GM21367 (cell line): ENCODE data around the gene CHRM5.
A peak's percentile ranks its signal among the peaks of the same experiment; 100 is the strongest.
"Not testable (repeated sequence)": the region's sequence is repeated elsewhere in the genome, so short reads cannot be mapped to it uniquely, and the experiment has no call there.

Experiments
- ATAC-seq: cut with Tn5 transposase; IDR thresholded peaks from one replicate; pipeline ENCODE4 v1.9.1; 2021; ENCODE audit not compliant: unreplicated experiment

Gene CHRM5

DNA sequence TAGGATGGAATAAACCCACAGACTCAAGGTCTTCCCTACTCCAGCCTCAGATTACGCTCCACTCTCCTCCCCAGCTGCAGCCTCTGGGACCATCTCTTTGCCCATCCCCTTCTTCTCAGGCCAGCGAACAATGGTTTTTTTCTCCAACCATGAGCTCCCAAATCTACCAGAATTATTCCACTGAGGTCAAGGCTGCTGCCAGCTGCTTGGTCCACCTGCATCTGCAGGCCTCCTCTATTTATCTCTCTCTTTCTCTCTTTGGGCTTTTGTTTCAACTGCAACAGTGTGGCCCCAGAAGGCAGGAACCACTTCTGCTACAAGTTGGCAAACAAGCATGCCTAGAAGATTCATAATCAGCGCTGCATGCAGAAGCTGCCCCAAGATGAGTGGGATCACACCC is 19.1 kb downstream of the CHRM5 start:
- ATAC-seq = no peak

DNA sequence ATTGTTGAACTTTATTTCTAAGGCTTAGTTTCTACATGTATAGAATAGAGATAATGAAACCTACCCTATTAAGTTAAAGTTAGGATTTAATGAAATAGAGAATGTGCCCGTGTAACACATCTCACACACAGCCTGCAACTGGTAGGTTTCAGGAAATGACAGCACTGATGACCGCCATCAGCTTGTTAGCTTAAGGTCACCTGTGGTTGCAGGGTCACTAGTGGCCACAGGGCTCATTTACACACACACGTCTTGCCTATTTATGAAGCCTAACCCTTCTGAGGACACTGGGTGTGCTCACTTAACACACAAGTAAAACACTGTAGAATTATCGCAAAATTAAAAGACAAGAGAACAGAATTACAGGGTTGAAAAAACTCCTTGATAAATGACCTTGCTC is 20.1 kb downstream of the CHRM5 start:
- ATAC-seq = no peak

DNA sequence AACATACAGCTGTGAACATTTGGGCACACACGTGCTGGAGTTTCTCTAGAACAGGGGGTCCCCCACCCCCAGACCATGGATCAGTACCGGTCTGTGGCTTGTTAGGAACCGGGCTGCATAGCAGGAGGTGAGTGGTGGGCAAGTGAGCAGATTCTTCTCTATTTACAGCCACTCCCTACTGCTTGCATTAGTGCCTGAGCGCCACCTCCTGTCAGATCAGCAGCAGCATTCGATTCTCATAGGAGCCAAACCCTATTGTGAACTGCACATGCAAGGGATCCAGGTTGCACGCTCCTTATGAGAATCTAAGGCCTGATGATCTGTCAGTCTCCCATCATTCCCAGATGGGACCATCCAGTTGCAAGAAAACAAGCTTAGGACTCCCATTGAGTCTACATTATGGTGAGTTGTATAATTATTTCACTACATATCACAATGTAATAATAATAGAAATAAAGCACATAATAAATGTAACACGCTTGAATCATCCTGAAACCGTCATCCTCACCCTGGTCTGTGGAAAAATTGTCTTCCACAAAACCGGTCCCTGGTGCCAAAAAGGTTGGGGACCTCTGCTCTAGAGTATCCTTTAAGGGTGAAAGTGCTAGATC is 25.8 kb downstream of the CHRM5 start:
- no peak for ATAC-seq

DNA sequence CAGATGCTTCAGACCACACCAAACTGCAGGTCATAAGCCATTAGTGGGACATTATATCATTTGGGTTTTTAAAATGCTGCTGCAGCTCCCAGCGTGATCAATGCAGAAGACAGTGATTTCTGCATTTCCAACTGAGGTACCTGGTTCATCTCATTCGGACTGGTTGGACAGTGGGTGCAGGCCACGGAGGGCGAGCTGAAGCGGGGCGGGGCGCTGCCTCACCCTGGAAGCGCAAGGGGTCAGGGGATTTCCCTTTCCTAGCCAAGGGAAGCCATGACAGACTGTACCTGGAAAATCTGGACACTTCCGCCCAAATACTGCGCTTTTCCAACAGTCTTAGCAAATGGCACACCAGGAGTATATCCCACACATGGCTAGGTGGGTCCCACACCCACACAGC is 27.4 kb downstream of the CHRM5 start:
- not testable (repeated sequence) for ATAC-seq

DNA sequence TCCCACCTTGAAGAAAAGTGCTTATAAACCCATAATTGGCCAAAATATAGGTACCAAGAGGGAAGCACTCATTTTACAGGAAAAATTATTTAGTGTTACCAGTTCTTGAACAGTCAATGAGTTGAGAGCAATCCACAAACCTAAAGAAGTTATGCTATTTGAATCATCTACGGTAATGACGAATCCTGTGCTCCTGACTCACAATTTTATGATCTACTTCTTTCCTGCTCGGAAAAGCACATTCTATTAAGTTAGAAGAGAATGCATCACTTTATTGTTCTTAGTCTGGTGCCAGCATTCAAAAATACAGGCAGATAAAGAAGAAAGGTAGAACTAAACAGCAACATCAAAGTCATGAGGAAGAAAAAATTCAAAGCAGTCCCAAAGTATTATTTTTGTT is 33.2 kb downstream of the CHRM5 start:
- ATAC-seq = no peak

DNA sequence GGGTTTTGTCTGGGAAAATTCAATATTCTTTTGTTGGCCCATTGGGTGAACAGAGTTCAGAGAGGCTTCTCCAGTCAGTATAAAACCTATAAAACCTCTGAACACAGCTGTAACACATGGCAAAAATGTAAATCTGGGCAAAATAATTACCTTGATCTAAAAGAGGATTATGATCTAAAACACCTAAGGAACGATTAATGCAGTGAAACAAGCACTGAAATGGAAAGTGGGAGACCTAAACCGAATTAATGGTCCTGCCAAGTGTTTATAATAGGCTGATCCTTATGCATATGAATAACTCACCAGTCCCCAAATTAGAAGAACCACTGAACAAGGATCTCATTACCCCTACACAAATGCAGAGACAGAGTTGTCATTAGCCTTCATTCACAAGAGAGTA is 38.1 kb downstream of the CHRM5 start:
- no peak for ATAC-seq

DNA sequence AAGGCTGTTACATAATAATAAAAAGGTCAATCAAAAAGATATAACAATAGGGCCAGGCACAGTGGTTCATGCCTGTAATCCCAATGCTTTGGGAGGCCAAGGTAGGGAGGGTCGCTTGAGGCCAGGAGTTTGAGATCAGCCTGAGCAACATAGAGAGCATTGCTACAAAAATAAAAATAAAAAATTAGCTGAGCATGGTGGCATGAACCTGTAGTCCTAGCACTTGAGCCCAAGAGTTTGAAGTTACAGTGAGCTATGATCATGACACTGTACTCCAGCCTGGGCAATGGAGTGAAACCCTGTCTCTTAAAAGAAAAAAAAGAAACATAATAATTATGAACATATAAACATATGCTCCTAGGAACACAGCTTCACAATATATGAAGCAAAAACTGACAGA is 41.4 kb downstream of the CHRM5 start:
- no peak for ATAC-seq

DNA sequence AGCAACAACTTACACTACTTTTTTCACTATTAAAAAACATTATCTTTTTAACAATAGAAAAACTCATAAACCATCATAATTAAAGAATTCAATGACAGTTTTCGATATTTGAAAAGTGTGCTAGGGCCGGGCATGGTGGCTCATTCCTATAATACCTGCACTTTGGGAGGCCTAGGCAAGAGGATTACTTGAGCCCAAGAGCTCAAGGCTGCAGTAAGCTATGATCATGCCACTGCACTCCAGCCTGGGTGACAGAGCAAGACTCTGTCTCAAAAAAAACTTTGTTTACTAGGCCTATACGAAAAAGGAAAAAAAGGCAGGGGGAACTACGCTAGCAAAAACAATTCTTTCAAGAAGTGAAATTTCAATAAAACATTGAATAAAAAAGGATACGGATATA is 42.6 kb downstream of the CHRM5 start:
- no peak for ATAC-seq

DNA sequence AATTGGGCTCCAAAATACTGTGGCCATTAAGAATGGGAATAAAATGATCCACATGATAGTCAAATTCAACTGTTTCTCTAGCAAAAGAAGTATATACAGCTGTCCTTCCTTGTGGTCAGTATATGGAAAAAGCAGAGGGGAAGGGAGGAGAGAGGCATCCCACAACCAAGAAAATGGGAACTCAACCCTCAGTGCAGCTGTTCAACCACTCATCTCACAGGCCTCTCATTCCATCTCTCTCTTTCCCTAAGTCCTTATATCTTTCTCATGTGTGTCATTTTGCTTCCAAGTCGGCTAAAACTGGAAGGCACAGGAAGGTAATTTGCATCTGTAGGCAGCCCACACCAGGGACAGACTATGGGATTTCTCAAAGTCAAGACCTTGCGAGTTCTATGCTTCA is 43.2 kb downstream of the CHRM5 start:
- ATAC-seq = no peak

DNA sequence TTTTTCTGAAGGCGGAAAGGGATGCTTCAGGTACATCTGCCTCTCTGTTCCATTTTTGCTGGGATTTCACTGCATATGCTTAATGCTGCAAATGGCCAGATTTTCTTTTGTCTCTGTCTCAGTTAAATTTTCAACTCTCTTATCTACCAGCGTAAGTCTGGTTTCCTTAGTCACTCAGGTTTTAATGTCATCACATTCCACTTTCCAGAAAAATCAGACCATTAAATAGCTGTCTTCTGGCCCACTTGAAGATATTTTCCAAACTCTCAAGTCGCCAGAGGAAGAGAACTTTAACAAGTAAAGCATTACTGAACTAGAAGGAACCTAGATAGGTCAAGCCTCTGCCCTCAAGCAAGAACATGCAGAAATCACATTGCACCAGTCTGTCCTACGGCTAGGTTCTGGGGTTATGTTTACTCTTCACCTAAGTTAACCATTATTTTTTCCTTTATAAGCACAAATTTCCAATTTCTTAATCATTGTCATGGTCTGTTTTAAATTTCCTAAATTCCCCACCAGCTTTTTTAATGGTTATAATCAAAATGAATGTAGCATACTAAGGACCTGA is 44.2 kb downstream of the CHRM5 start:
- no peak for ATAC-seq

DNA sequence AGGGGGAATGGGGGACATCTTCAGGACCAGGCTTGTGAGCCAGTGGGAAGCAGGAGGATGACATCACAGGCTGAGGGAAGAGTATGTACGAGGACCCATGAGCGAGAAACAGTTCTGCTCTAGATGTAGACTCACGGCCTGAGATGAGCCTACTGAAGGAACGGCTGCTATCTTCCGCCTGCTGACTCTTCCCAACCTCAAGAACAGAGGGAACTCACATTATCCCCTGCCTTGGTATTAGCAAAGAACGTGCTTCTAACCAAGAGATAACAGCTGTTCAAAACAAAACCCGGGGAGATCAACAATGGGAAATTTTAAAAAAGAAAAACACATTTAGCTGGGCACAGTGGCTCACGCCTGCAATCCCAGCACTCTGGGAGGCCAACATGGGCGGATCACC is 45.4 kb downstream of the CHRM5 start:
- no peak for ATAC-seq

DNA sequence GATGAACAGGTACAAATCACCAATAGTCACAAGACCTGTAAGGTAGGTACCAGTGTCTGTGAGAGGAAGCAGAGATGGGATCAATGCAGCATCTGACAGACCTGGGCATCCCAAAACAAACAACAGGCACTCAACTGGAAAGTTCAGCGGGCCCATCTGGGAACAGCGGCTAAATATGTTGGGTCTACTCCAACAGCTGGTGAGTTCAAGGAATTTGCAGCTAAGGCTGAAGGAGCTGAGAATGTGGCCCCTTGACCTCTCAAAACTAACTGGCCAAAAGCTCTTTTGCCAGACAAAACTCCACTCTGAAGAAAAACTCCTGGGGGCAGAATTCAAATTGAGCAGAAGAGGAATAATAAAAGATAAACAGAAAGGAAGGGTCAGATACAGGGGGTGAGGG is 46.3 kb downstream of the CHRM5 start:
- no peak for ATAC-seq

DNA sequence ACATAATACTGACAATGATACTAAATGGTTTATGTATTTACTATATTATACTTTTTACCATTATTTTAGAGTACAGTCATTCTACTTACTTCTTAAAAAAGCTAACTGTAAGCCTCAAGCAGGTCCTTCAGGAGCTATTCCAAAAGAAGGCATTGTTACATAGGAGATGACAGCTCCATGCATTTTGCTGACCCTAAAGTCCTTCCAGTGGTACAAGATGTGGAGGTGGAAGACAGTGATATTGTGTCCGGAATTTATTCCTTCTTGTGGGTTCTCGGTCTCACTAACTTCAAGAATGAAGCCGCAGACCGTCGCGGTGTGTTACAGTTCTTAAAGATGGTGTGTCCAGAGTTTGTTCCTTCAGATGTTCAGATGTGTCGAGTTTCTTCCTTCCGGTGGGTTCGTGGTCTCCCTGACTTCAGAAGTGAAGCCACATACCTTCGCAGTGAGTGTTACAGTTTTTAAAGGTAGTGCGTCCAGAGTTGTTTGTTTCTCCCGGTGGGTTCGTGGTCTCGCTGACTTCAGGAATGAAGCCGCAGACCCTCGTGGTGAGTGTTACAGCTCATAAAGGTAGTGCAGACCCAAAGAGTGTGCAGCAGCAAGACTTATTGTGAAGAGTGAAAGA is 49.8 kb downstream of the CHRM5 start:
- no peak for ATAC-seq

DNA sequence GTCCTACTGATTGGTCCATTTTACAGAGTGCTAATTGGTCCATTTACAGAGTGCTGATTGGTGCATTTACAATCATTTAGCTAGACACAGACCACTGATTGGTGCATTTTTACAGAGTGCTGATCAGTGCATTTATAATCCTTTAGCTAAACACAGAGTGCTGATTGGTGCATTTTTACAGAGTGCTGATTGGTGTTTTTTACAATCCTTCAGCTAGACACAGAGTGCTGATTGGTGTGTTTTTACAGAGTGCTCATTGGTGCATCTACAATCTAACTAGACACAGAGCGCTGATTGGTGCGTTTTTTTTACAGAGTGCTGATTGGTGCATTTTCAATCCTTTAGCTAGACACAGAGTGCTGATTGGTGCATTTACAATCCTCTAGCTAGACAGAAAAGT is 50.4 kb downstream of the CHRM5 start:
- ATAC-seq = not testable (repeated sequence)

DNA sequence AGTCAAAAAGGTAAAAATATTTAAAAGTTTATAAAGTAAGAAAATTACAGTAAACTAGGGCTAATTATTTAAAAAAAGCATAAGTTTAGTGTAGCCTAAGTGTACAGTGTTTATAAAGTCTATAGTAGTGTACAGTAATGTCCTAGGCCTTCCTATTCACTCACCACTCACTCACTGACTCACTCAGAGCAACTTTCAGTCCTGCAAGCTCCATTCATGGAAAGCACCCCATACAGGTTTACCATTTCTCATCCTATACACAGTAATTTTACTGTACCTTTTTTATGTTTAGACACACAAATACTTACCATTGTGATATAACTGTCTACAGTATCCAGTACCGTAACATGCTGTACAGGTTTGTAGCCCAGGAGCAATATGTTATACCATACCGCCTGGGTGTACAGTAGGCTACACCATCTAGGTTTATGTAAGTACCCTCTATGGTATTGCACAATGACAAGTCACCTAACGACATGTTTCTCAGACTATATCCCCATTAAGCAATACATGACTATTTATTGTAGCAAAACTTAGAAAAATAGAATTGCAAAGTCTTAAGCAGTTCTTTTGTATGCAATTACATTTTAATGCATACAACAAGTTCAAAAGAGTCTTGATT is 51.2 kb downstream of the CHRM5 start:
- ATAC-seq = no peak

DNA sequence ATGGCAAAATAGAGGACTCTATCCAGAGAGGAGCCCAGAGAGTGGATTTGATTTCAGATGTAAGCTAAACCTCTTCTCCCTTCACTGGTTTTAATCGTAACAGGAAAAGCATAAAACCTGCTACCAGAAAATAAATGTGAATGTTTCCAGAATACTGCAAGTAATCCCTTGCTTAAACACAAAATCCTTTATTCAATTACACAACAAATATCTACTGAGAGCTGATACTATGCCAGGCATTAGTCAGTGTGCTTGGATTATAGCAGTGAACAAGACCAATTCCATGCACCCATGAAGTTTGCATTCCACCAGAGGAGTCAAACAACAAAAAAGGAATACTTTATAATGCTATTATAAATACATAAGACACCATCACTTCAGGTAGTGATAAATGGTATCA is 55.6 kb downstream of the CHRM5 start:
- ATAC-seq = no peak

DNA sequence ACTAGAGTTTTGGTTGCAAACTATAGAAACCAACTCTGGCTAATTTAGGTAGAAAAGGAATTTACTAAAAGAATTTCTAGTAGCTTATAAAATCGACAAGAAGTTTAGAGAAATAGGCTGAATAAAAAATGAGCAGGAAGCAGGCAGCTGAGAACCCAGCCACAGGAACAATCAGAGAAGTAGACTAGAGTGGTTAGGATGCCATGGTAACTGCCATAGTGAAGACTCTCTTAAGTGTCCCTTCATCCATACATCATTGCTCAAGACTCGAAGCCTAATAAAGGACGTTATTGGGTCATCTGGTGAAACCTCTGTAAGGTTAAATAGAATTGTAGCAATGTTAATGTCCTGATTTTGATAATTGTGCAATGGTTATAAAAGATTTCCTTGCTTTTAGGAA is 57.0 kb downstream of the CHRM5 start:
- no peak for ATAC-seq

DNA sequence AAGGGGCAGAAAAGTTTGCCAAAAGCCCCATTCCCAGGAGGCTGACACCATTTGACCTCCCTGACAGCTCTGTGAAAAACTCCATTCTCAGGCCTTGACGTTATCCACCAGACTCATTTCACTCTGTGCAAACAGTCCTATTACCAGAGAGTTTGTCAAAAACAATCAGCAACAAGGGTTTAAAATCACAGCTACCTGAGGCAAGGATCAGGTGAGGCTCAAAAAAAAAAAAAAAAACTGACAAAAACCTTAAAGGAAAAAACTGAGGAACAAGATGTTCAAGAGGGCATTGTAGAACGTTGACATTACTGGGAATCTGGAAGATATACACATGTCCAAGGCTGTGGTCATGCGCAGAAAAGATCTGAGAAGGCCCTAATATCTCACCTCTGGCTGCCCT is 59.3 kb downstream of the CHRM5 start:
- no peak for ATAC-seq

DNA sequence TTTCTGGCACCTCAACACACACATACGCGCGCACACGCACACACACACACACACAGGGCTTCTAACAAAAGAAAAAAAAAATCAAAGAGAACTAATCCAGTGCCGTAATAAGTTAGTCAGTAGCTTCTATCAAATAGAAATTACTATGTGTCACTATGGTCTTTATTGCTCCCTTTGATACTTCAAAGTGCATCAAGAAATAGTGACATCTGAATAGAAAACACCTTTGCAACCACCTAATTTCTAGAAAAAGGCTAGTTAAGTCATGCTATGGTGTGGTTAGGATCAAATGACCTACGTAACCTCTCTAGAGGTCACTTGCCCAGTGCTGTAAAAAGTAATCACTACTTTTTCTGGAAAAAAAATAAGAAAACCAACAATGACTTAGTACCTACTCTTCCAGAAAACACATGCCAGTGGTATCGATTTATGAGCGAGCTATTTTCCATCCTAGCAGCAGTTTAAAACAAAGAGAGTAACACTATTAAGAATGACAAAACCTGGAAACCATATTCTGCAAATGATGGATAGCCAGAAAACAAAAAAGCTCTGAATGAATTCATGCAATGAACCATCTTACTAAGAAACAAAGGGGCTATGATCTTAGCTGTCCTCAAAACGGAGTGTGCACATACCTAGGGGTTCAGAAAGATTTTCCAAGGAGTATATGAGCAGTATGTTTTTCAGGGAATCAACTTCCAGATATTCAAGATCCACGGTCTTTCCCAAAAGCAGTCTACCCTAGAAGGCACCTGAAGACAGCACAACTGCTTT is 63.9 kb downstream of the CHRM5 start:
- ATAC-seq = no peak

DNA sequence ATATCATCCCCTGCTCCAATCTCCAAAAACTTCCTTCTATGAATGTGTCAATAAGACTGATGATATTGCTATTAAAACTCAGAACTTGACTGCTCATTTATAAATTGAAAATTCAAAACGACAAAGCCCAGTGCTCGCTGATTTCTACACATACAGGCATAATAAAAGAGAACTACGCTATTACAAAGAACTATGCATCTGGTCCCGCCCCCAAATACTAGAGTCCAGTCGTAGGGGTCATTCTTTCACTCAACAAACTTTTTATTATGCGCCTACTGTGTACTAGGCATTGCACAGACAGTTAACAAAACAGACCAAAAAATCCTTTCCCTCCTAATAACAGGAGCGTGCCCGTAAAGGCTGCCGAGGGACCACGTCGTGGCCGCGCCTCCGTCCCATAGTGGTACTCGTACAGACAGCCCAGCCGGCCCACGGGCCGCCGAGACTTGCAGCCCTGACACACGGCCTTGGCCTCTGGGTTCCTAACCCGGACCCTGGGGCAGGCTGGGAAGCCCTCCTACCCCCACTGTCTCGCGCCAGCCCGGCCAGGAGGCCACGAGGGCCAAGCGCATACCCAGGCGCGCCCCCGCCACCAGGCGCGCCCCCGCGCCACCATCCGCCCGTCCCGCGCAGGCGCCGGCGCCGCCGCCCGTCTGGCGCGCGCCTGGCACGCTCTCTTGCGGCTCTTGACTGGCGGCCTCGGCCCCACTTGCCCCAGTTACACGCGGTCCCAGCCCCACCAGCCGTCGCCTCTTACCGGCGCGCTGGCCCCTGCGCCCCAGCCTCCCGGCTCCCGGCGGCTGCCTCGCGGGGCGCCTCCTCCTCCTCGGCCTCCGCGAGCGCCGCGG is 70.0 kb downstream of the CHRM5 start:
- ATAC-seq = peak; percentile 46
